ENCODE data around the gene CLN6. TPM values are rescaled to one million over a fixed set of nuclear protein-coding genes. Genes with fewer than 3 reads are reported as not detected.

Gene CLN6
- total and polyA plus RNA-seq, 2 of the 4 experiments (the other 2 are of a cell fraction) = 6.5 to 31.9 TPM

- Histone ChIP-seq H3K14ac (replicated peaks; ENCODE audit: low read depth, low read length) (no peak overlapping the region), H3K23ac (ENCODE audit: low read depth, low read length) (no peak overlapping the region), H2BK20ac (ENCODE audit: low read depth, low read length) (no peak overlapping the region), H3K27me3 (ENCODE audit: control insufficient read depth, insufficient read depth, low read length) (no peaks in the 10 kb centered on the region), H3K9ac (ENCODE audit: low read depth, low read length) (no peak overlapping the region), H2BK120ac (ENCODE audit: low read depth, low read length) (no peak overlapping the region), H3K4me3 (ENCODE audit: insufficient read depth, low read depth, low read length) (no peak overlapping the region), H4K91ac (ENCODE audit: insufficient read depth, low read depth, low read length) (no peak overlapping the region), H2AK9ac (replicated peaks; ENCODE audit: low read depth, low read length, poor library complexity) (no peak overlapping the region), H4K5ac (ENCODE audit: low read depth, low read length) (no peak overlapping the region), H3K4me1 (ENCODE audit: control insufficient read depth, insufficient read depth, low read length) (peaks cover 6% of the 10 kb centered on the region; the same call in 1 of the 2 replicates), H3K79me1 (ENCODE audit: low read depth in 1 of 2, low read length in 2 of 2) (peaks cover 4 to 29% of the 10 kb centered on the region in 2 experiments; a peak in 2 of 4 replicates), H4K8ac (ENCODE audit: low read depth in 2 of 2, low read length in 2 of 2) (no peak overlapping the region), H3K9me1 (ENCODE audit: insufficient read depth, low read length) (no peaks in the 10 kb centered on the region; the same call in 1 of the 2 replicates), H2BK15ac (ENCODE audit: low read depth, low read length) (no peak overlapping the region), H3K56ac (ENCODE audit: extremely low read depth, insufficient read depth, low read length) (no peak overlapping the region), H3K9me3 (ENCODE audit: control insufficient read depth, insufficient read depth, low read length) (no peaks in the 10 kb centered on the region), H2AFZ (replicated peaks; ENCODE audit: low read length, poor library complexity) (peak overlapping the region; percentile 9), H3K4ac (ENCODE audit: low read depth, low read length) (no peak overlapping the region), H3K27ac (ENCODE audit: insufficient read depth, low read length) (no peak overlapping the region), H3K4me2 (ENCODE audit: low read depth, low read length) (no peak overlapping the region), H3K18ac (ENCODE audit: low read depth, low read length) (no peak overlapping the region), H4K20me1 (ENCODE audit: insufficient read depth, low read length) (peaks cover 5% of the 10 kb centered on the region; the same call in 1 of the 2 replicates), H2BK5ac (ENCODE audit: low read depth, low read length, poor library complexity, severe bottlenecking) (no peak overlapping the region), H2AK5ac (ENCODE audit: low read depth, low read length) (no peak overlapping the region), H3K36me3 (ENCODE audit: control insufficient read depth, insufficient read depth, low read length) (0 out of 2 replicates have a peak, but pooled peaks cover 2% of the 10 kb centered on the region)
- in situ Hi-C loops (cut with MboI; ENCODE audit: low sequenced_read_pairs) (no loop called here), intact Hi-C loops (cut with micrococcal nuclease) (no loop called here), dilution Hi-C loops (cut with HindIII; ENCODE audit: low sequenced_read_pairs, unreplicated experiment) (no loop called here)
- WGBS, 2 experiments (ENCODE audit: extremely low coverage in 2 of 2, insufficient read length in 1 of 2) = no CpG with 5 or more reads among the region's 14 CpGs
- BruUV-seq (replicated peaks) = no TSS peak
- CTCF ChIA-PET = no interaction called here
- DNase-seq = no peak
- no peak for ATAC-seq (ENCODE audit: low read depth)
- POLR2A ChIA-PET (ENCODE audit: unreplicated experiment) = no interaction called here
- TF ChIP-seq SMC3 (IDR thresholded peaks at IDR 0.05; ENCODE audit: low read depth, low read length) = no peak
- TF ChIP-seq CHD1 (IDR thresholded peaks at IDR 0.05; ENCODE audit: low read depth, low read length) = no peak
- TF ChIP-seq MAFK (IDR thresholded peaks at IDR 0.05; ENCODE audit: low read depth, low read length) = no peak
- TF ChIP-seq USF2 (IDR thresholded peaks at IDR 0.05; ENCODE audit: low read depth, low read length) = no peak
- no peak for TF ChIP-seq MAZ (IDR thresholded peaks at IDR 0.05; ENCODE audit: borderline replicate concordance, low read depth, low read length)
- no peak for TF ChIP-seq FOS (IDR thresholded peaks at IDR 0.05; ENCODE audit: low read depth, low read length)
- TF ChIP-seq ELK1 (IDR thresholded peaks at IDR 0.05; ENCODE audit: borderline replicate concordance, low read depth, low read length) = no peak
- TF ChIP-seq RFX5 (IDR thresholded peaks at IDR 0.05; ENCODE audit: low read depth, low read length) = no peak
- TF ChIP-seq BHLHE40 (IDR thresholded peaks at IDR 0.05; ENCODE audit: low read depth, low read length) = no peak
- no peak for TF ChIP-seq CEBPB (IDR thresholded peaks at IDR 0.05; ENCODE audit: low read depth, low read length)
- TF ChIP-seq NFE2L2 (IDR thresholded peaks at IDR 0.05; ENCODE audit: low read depth, low read length) = no peak
- no peak for TF ChIP-seq MXI1 (IDR thresholded peaks at IDR 0.05; ENCODE audit: borderline replicate concordance, low read depth, low read length)
- no peak for TF ChIP-seq CTCF (conservative IDR thresholded peaks at IDR 0.05; ENCODE audit: low read depth, low read length)
- no peak for TF ChIP-seq RCOR1 (IDR thresholded peaks at IDR 0.05; ENCODE audit: insufficient replicate concordance, low read length)
- no peak for TF ChIP-seq RAD21 (IDR thresholded peaks at IDR 0.05; ENCODE audit: low read length)
- TF ChIP-seq POLR2A (IDR thresholded peaks at IDR 0.05; ENCODE audit: low read depth, low read length) = no peak
Observed at GRCh38 chr15:68205954-68206539, 23.5 kb downstream of the CLN6 start.
